Neural cell (in vitro differentiated cells): ENCODE results near the gene SH2D1B. TPM values are rescaled to one million over a fixed set of nuclear protein-coding genes. Genes with fewer than 3 reads are reported as not detected.
"Not testable (repeated sequence)": the region's sequence is repeated elsewhere in the genome, so short reads cannot be mapped to it uniquely, and the experiment has no call there.

ENCODE experiments used
- H2AFZ ChIP-seq: fragments of 200-600, 300-800 bp; sonication (generic), shearing (Covaris generic); 2 replicates; pipeline ENCODE4 v1.6.0; 2014; ENCODE audit warnings: low read depth, mild to moderate bottlenecking, antibody characterized with exemption, low read length, moderate library complexity
- H3F3A ChIP-seq: fragments of 200-600 bp; shearing (Covaris generic); 2 replicates; pipeline ENCODE4 v1.6.1; 2016; ENCODE audit warnings: mild to moderate bottlenecking, moderate library complexity, mixed read lengths, antibody characterized with exemption, low read length; ENCODE audit not compliant: insufficient read depth, poor library complexity, severe bottlenecking
- H3K27ac ChIP-seq: fragments of 200-600, 300-800 bp; sonication (generic), shearing (Covaris generic); 2 replicates; pipeline ENCODE4 v1.5.1; 2014; ENCODE audit warnings: mild to moderate bottlenecking, low read length, moderate library complexity
- H3K27me3 ChIP-seq: fragments of 300-800, 200-600 bp; sonication (generic), shearing (Covaris generic); 2 replicates; pipeline ENCODE4 v1.6.0; 2014; ENCODE audit warnings: mild to moderate bottlenecking, low read depth, low read length, moderate library complexity; ENCODE audit not compliant: insufficient read depth
- H3K36me3 ChIP-seq: fragments of 300-800, 200-600 bp; sonication (generic), shearing (Covaris generic); 2 replicates; pipeline ENCODE4 v1.5.1; 2014; ENCODE audit warnings: mild to moderate bottlenecking, antibody characterized with exemption, low read length, moderate library complexity; ENCODE audit not compliant: insufficient read depth
- H3K4me2 ChIP-seq: fragments of 300-800, 200-600 bp; sonication (generic), shearing (Covaris generic); 2 replicates; pipeline ENCODE4 v1.6.0; 2014; ENCODE audit warnings: mild to moderate bottlenecking, low read length
- H3K4me3 ChIP-seq: fragments of 300-800, 200-600 bp; sonication (generic), shearing (Covaris generic); 2 replicates; pipeline ENCODE4 v1.5.1; 2014; ENCODE audit warnings: mild to moderate bottlenecking, low read length, moderate library complexity
- H3K79me2 ChIP-seq: fragments of 200-600 bp; shearing (Covaris generic); replicated peaks from 2 replicates; pipeline ENCODE4 v1.6.0; 2014; ENCODE audit warnings: mild to moderate bottlenecking, low read length, moderate library complexity; ENCODE audit not compliant: insufficient read depth
- H3K9ac ChIP-seq: fragments of 300-800, 200-600 bp; sonication (generic), shearing (Covaris generic); 2 replicates; pipeline ENCODE4 v1.6.1; 2016; ENCODE audit warnings: mild to moderate bottlenecking, low read length, mixed read lengths
- H3K9me2 ChIP-seq: fragments of 200-600 bp; shearing (Covaris generic); 2 replicates; pipeline ENCODE4 v1.6.1; 2016; ENCODE audit warnings: mild to moderate bottlenecking, low read length, mixed read lengths; ENCODE audit not compliant: insufficient read depth
- H3K9me3 ChIP-seq: fragments of 200-600, 300-800 bp; sonication (generic), shearing (Covaris generic); 2 replicates; pipeline ENCODE4 v1.6.1; 2016; ENCODE audit warnings: mild to moderate bottlenecking, mixed run types, low read length, moderate library complexity, mixed read lengths
- H4K20me1 ChIP-seq: fragments of 200-600 bp; shearing (Covaris generic); 2 replicates; pipeline ENCODE4 v1.6.1; 2016; ENCODE audit warnings: mild to moderate bottlenecking, mixed run types; ENCODE audit not compliant: insufficient read depth
- EP300 ChIP-seq: fragments of 450-650 bp; conservative IDR thresholded peaks from 2 replicates; pipeline ENCODE4 v1.6.1; 2014; ENCODE audit warnings: antibody characterized with exemption, mild to moderate bottlenecking, moderate library complexity; ENCODE audit not compliant: poor library complexity, severe bottlenecking
- EZH2 ChIP-seq: fragments of 200-600, 300-800 bp; shearing (Covaris generic), sonication (generic); IDR thresholded peaks from 2 replicates; pipeline ENCODE4 v1.6.1; 2014; ENCODE audit warnings: antibody characterized with exemption, low read length, borderline replicate concordance, mild to moderate bottlenecking; ENCODE audit not compliant: insufficient read depth, poor library complexity, severe bottlenecking
- MXI1 ChIP-seq: fragments of 450-650 bp; conservative IDR thresholded peaks from 2 replicates; pipeline ENCODE4 v1.6.1; 2014; ENCODE audit warnings: antibody characterized with exemption, mild to moderate bottlenecking; ENCODE audit not compliant: poor library complexity, severe bottlenecking
- POLR2AphosphoS5 ChIP-seq: IDR thresholded peaks from 2 replicates; pipeline ENCODE4 v1.6.1; 2012
- RAD21 ChIP-seq: fragments of 450-650 bp; conservative IDR thresholded peaks from 2 replicates; pipeline ENCODE4 v1.6.1; 2014; ENCODE audit warnings: antibody characterized with exemption, mild to moderate bottlenecking, moderate library complexity
- SMC3 ChIP-seq: fragments of 450-650 bp; conservative IDR thresholded peaks from 2 replicates; pipeline ENCODE4 v1.6.1; 2014; ENCODE audit warnings: antibody characterized with exemption, mild to moderate bottlenecking, moderate library complexity; ENCODE audit not compliant: poor library complexity
- TAF1 ChIP-seq: IDR thresholded peaks from 2 replicates; pipeline ENCODE4 v1.6.1; 2012; ENCODE audit warnings: low read depth
- polyA plus RNA-seq: library from polyadenylated mRNA; depleted of rRNA; stranded (reverse); fragments of >200 nt; gene quantifications from 2 replicates; pipeline ENCODE4 v1.2.3, GENCODE V29; 2014
- TF ChIP-seq, protein P1 (sequence below): fragments of 450-650 bp; IDR thresholded peaks from 2 replicates; pipeline ENCODE4 v1.5.1; 2014; ENCODE audit warnings: antibody characterized with exemption, mild to moderate bottlenecking, moderate library complexity; ENCODE audit not compliant: poor library complexity, severe bottlenecking
- TF ChIP-seq, protein P2 (sequence below): IDR thresholded peaks from 2 replicates; pipeline ENCODE4 v1.6.1; 2012; ENCODE audit warnings: borderline replicate concordance

Gene SH2D1B
- polyA plus RNA-seq, 1 donor from 2014 or later = not detected

DNA sequence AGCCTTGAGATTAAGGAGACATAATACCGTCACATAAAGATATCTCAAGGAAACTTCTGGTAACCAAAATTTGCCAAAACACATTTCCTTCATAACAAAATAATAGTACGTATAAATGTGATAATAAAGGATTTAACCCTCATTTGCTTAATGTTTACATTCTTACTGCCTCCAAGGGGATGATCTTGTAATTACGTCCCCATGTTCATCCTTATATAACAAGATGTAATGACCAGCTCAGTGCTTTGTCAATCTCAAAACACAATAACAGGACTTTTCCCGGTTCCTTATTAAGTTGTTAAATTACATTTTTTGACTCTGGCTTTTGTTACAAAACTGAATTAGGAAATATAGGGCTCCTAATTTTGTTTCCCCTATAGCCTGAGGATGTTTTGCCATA is 44.4 kb upstream of the SH2D1B start:
- Histone ChIP-seq H4K20me1 (no peaks in the 10 kb centered on the region), H3K27me3 (no peaks in the 10 kb centered on the region), H3F3A (no peaks in the 10 kb centered on the region), H3K79me2 (no peaks in the 10 kb centered on the region), H3K4me3 (no peak overlapping the region), H3K9me2 (no peaks in the 10 kb centered on the region), H3K27ac (no peak overlapping the region), H3K36me3 (no peaks in the 10 kb centered on the region), H2AFZ (no peak overlapping the region), H3K4me2 (no peak overlapping the region), H3K9me3 (no peaks in the 10 kb centered on the region), H3K9ac (no peak overlapping the region)
- TF ChIP-seq TAF1 (no peak), RAD21 (no peak), SMC3 (no peak), POLR2AphosphoS5 (no peak), EP300 (no peak), EZH2 (no peak), MXI1 (no peak)
- TF ChIP-seq, protein P1, sequence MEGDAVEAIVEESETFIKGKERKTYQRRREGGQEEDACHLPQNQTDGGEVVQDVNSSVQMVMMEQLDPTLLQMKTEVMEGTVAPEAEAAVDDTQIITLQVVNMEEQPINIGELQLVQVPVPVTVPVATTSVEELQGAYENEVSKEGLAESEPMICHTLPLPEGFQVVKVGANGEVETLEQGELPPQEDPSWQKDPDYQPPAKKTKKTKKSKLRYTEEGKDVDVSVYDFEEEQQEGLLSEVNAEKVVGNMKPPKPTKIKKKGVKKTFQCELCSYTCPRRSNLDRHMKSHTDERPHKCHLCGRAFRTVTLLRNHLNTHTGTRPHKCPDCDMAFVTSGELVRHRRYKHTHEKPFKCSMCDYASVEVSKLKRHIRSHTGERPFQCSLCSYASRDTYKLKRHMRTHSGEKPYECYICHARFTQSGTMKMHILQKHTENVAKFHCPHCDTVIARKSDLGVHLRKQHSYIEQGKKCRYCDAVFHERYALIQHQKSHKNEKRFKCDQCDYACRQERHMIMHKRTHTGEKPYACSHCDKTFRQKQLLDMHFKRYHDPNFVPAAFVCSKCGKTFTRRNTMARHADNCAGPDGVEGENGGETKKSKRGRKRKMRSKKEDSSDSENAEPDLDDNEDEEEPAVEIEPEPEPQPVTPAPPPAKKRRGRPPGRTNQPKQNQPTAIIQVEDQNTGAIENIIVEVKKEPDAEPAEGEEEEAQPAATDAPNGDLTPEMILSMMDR = no peak
- TF ChIP-seq, protein P2, sequence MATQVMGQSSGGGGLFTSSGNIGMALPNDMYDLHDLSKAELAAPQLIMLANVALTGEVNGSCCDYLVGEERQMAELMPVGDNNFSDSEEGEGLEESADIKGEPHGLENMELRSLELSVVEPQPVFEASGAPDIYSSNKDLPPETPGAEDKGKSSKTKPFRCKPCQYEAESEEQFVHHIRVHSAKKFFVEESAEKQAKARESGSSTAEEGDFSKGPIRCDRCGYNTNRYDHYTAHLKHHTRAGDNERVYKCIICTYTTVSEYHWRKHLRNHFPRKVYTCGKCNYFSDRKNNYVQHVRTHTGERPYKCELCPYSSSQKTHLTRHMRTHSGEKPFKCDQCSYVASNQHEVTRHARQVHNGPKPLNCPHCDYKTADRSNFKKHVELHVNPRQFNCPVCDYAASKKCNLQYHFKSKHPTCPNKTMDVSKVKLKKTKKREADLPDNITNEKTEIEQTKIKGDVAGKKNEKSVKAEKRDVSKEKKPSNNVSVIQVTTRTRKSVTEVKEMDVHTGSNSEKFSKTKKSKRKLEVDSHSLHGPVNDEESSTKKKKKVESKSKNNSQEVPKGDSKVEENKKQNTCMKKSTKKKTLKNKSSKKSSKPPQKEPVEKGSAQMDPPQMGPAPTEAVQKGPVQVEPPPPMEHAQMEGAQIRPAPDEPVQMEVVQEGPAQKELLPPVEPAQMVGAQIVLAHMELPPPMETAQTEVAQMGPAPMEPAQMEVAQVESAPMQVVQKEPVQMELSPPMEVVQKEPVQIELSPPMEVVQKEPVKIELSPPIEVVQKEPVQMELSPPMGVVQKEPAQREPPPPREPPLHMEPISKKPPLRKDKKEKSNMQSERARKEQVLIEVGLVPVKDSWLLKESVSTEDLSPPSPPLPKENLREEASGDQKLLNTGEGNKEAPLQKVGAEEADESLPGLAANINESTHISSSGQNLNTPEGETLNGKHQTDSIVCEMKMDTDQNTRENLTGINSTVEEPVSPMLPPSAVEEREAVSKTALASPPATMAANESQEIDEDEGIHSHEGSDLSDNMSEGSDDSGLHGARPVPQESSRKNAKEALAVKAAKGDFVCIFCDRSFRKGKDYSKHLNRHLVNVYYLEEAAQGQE = no peak

GRCh38 chr1:162454361-162454760 is 42.4 kb upstream of the SH2D1B start:
- H3K9me2 ChIP-seq, H3K27ac ChIP-seq, H3K27me3 ChIP-seq, H3K9ac ChIP-seq, H3K9me3 ChIP-seq, H4K20me1 ChIP-seq, H3K4me2 ChIP-seq, H3K79me2 ChIP-seq, H3K36me3 ChIP-seq, H3K4me3 ChIP-seq, H2AFZ ChIP-seq, H3F3A ChIP-seq: not testable (repeated sequence)

- Histone ChIP-seq H3K9ac (no peak overlapping the region), H3K27me3 (no peaks in the 10 kb centered on the region), H3K9me3 (no peaks in the 10 kb centered on the region), H3K9me2 (no peaks in the 10 kb centered on the region), H3K27ac (no peak overlapping the region), H3K36me3 (no peaks in the 10 kb centered on the region), H3K4me2 (no peak overlapping the region), H4K20me1 (no peaks in the 10 kb centered on the region), H3F3A (no peaks in the 10 kb centered on the region), H3K79me2 (no peaks in the 10 kb centered on the region), H2AFZ (no peak overlapping the region), H3K4me3 (no peak overlapping the region)
- TF ChIP-seq RAD21 = no peak
These were observed 35.0 kb upstream of the SH2D1B start for GRCh38 chr1:162446946-162447345.
